Measurements from ENCODE around the gene ZBTB32.

The ZBTB32 gene

GRCh38 chr19:35693835-35694599 lies 10.3 kb upstream of the ZBTB32 start:
- no peak overlapping the region for H3K4me3 ChIP-seq (ENCODE audit: control insufficient read depth, low read depth, low read length)
- TF ChIP-seq CTCF (conservative IDR thresholded peaks at IDR 0.05; ENCODE audit: control insufficient read depth, insufficient read depth, low read depth, low read length), result peak; percentile 98
- peak; percentile 82 for DNase-seq (ENCODE audit: low read depth)

DNA sequence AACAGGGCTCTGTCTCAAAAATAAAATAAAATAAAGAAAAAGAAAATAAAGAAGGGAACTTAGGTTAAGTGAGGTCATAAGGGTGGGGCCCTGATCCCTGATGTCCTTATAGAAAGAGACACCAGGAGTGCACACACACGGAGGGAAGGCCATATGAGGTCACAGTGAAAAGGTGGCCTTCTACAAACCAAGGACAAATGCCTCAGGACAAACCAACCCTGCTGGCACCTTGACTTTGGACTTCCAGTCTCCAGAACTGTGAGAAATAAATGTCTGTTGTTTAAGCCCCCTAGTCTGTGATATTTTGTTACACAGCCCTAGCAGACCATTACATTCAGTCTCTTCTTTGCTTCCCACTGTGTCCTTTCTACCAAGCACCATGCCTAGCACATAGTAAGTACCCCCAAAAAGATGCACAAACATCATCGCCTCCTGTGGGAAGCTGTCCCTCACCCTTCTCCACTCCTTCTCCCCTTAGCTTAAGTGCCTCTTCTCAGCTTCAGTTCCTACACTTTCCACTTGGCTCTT lies 8.4 kb upstream of the ZBTB32 start:
- DNase-seq (ENCODE audit: low read depth), result no peak
- H3K4me3 ChIP-seq (ENCODE audit: control insufficient read depth, low read depth, low read length), result no peak overlapping the region
- TF ChIP-seq CTCF (conservative IDR thresholded peaks at IDR 0.05; ENCODE audit: control insufficient read depth, insufficient read depth, low read depth, low read length), result no peak

- no peak for DNase-seq (ENCODE audit: low read depth)
- no peak overlapping the region for H3K4me3 ChIP-seq (ENCODE audit: control insufficient read depth, low read depth, low read length)
- TF ChIP-seq CTCF (conservative IDR thresholded peaks at IDR 0.05; ENCODE audit: control insufficient read depth, insufficient read depth, low read depth, low read length), result no peak
These were observed 7.5 kb upstream of the ZBTB32 start for GRCh38 chr19:35696835-35697234.

DNA sequence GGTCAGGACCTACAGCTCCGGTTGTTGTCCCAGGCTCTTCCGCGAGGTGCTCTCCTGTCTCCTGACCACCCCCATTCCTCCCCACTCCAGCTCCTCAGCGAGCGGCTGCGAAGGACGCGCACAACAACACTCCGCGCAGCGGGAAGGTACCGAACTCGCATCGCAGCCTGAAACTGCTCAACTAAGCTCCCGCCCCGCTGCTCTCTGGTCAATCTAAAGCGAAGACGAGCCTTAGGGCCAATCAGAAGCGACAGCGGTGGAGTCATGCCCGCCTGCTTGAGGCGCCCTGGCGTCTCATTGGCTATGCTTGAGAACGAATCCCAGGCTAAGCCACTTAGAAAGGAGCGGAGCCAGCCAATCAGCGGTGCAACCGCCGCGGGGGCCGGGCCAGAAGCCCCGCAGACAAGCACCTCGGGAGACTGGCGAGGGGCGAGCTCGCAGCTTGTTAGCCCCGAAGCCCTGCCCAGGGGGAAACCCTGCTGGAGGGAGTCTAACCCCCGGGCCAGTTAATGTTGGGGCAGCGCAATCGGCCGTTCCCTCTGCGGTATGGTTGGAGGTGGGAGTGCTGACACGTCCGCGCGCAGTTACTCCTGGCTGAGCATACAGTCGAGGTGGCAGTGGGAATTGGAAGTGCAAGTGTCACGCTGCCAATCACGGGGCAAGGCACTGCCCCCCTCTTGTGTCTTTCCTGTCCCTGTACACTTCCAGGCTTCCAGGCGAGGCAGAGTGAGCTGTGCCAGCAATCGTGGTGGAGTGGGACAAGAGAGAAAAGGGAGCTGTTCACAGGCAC lies 1.9 kb upstream of the ZBTB32 start:
- peak overlapping the region; percentile 56 for H3K4me3 ChIP-seq (ENCODE audit: control insufficient read depth, low read depth, low read length)
- no peak for TF ChIP-seq CTCF (conservative IDR thresholded peaks at IDR 0.05; ENCODE audit: control insufficient read depth, insufficient read depth, low read depth, low read length)
- DNase-seq (ENCODE audit: low read depth), result peak; percentile 97

DNA sequence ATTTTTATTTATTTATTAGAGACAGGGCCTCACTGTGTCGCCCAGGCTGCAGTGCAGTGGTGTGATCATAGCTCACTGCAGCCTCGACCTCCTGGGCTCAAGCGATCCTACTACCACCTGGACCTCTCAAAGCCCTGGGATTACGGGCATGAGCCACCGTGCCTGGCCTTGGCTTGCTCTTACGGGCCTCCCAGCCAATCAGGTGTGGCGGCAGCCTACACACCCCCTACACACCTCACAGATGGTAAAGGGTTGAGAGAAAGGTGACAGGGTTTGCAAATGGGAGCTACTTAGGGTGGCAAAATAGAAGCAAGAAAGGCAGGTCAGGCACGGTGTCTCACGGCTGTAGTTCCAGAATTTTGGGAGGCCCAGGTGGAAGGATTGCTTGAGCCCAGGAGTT lies 1.0 kb upstream of the ZBTB32 start:
- no peak for DNase-seq (ENCODE audit: low read depth)
- TF ChIP-seq CTCF (conservative IDR thresholded peaks at IDR 0.05; ENCODE audit: control insufficient read depth, insufficient read depth, low read depth, low read length), result no peak
- H3K4me3 ChIP-seq (ENCODE audit: control insufficient read depth, low read depth, low read length), result no peak overlapping the region

GRCh38 chr19:35708391-35708790 lies 4.0 kb downstream of the ZBTB32 start:
- TF ChIP-seq CTCF (conservative IDR thresholded peaks at IDR 0.05; ENCODE audit: control insufficient read depth, insufficient read depth, low read depth, low read length), result no peak
- DNase-seq (ENCODE audit: low read depth), result no peak
- H3K4me3 ChIP-seq (ENCODE audit: control insufficient read depth, low read depth, low read length), result no peak overlapping the region

Data from fibroblast of mammary gland (primary cell).